Measurements from ENCODE around the gene TMEM95. TPM values are rescaled to one million over a fixed set of nuclear protein-coding genes. Genes with fewer than 3 reads are reported as not detected.
"Not testable (repeated sequence)": the region's sequence is repeated elsewhere in the genome, so short reads cannot be mapped to it uniquely, and the experiment has no call there.

Gene TMEM95
- total and polyA plus RNA-seq, 4 donors: not detected

GRCh38 chr17:7363311-7363710 is 8.4 kb downstream of the TMEM95 start:
- H3K4me3 ChIP-seq (ENCODE audit: low read depth in 1 of 3, low read length in 3 of 3): no peak overlapping the region
- H3K4me1 ChIP-seq (ENCODE audit: control insufficient read depth in 4 of 4, insufficient read depth in 4 of 4, low read length in 3 of 4): no peaks in the 10 kb centered on the region
- H3K36me3 ChIP-seq (ENCODE audit: control insufficient read depth in 4 of 4, insufficient read depth in 3 of 4, low read depth in 1 of 4, low read length in 3 of 4): no peaks in the 10 kb centered on the region
- H3K27me3 ChIP-seq (ENCODE audit: control insufficient read depth in 4 of 4, insufficient read depth in 4 of 4, low read length in 3 of 4): no peaks in the 10 kb centered on the region
- 97% methylated on average over 6 of the region's 6 CpGs for WGBS
- no peak overlapping the region for H3K9ac ChIP-seq (ENCODE audit: low read depth in 1 of 2, low read length in 2 of 2)
- H3K9me3 ChIP-seq (ENCODE audit: control insufficient read depth in 4 of 4, low read length in 3 of 4): no peaks in the 10 kb centered on the region
- TF ChIP-seq, protein P1, sequence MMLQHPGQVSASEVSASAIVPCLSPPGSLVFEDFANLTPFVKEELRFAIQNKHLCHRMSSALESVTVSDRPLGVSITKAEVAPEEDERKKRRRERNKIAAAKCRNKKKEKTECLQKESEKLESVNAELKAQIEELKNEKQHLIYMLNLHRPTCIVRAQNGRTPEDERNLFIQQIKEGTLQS (IDR thresholded peaks at IDR 0.05): no peak
- TF ChIP-seq HNF4G (IDR thresholded peaks at IDR 0.05): no peak
- no peak for TF ChIP-seq ZBTB33 (IDR thresholded peaks at IDR 0.05)
- DNase-seq (ENCODE audit: low spot score): no peak
- no peak overlapping the region for H3K27ac ChIP-seq (ENCODE audit: low read depth in 1 of 2, low read length in 2 of 2)

DNA sequence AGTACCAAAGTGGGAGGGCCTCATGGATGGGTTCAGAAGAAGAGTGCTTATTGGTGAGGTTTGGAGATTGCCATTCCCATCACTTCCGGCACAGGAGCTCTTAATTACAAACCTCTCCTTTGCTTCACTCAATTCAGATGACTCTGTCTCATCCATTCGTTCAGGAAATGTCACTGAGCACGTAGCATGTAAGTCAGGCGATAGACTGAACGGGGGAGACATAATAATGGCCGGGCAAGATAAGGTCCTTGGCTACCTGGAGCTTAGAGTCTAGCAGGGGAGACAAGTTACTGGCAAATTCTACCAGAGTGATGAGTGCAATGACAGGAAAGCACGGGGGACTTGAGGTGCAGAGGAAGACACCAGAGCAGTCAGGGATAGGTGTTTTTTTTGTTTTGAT is 11.0 kb downstream of the TMEM95 start:
- not testable (repeated sequence) for H3K9me3 ChIP-seq (ENCODE audit: control insufficient read depth in 4 of 4, low read length in 3 of 4); H3K27me3 ChIP-seq (ENCODE audit: control insufficient read depth in 4 of 4, insufficient read depth in 4 of 4, low read length in 3 of 4); H3K9ac ChIP-seq (ENCODE audit: low read depth in 1 of 2, low read length in 2 of 2); H3K4me3 ChIP-seq (ENCODE audit: low read depth in 1 of 3, low read length in 3 of 3); H3K27ac ChIP-seq (ENCODE audit: low read depth in 1 of 2, low read length in 2 of 2); DNase-seq (ENCODE audit: low spot score); H3K36me3 ChIP-seq (ENCODE audit: control insufficient read depth in 4 of 4, insufficient read depth in 3 of 4, low read depth in 1 of 4, low read length in 3 of 4); H3K4me1 ChIP-seq (ENCODE audit: control insufficient read depth in 4 of 4, insufficient read depth in 4 of 4, low read length in 3 of 4)
- 94% methylated on average over 6 of the region's 7 CpGs for WGBS

- H3K27ac ChIP-seq (ENCODE audit: low read depth in 1 of 2, low read length in 2 of 2): no peak overlapping the region
- WGBS: 83% methylated on average over 8 of the region's 8 CpGs
- H3K4me1 ChIP-seq (ENCODE audit: control insufficient read depth in 4 of 4, insufficient read depth in 4 of 4, low read length in 3 of 4): no peaks in the 10 kb centered on the region
- DNase-seq (ENCODE audit: low spot score): no peak
- no peak for TF ChIP-seq FOXA2 (IDR thresholded peaks at IDR 0.05)
- no peaks in the 10 kb centered on the region for H3K27me3 ChIP-seq (ENCODE audit: control insufficient read depth in 4 of 4, insufficient read depth in 4 of 4, low read length in 3 of 4)
- no peaks in the 10 kb centered on the region for H3K36me3 ChIP-seq (ENCODE audit: control insufficient read depth in 4 of 4, insufficient read depth in 3 of 4, low read depth in 1 of 4, low read length in 3 of 4)
- H3K4me3 ChIP-seq (ENCODE audit: low read depth in 1 of 3, low read length in 3 of 3): no peak overlapping the region
- no peaks in the 10 kb centered on the region for H3K9me3 ChIP-seq (ENCODE audit: control insufficient read depth in 4 of 4, low read length in 3 of 4)
- no peak overlapping the region for H3K9ac ChIP-seq (ENCODE audit: low read depth in 1 of 2, low read length in 2 of 2)
Observed at GRCh38 chr17:7367083-7367482, 12.1 kb downstream of the TMEM95 start.

- Histone ChIP-seq H3K4me3 (ENCODE audit: low read depth in 1 of 3, low read length in 3 of 3) (no peak overlapping the region), H3K4me1 (ENCODE audit: control insufficient read depth in 4 of 4, insufficient read depth in 4 of 4, low read length in 3 of 4) (no peaks in the 10 kb centered on the region), H3K9ac (ENCODE audit: low read depth in 1 of 2, low read length in 2 of 2) (no peak overlapping the region), H3K36me3 (ENCODE audit: control insufficient read depth in 4 of 4, insufficient read depth in 3 of 4, low read depth in 1 of 4, low read length in 3 of 4) (no peaks in the 10 kb centered on the region), H3K9me3 (ENCODE audit: control insufficient read depth in 4 of 4, low read length in 3 of 4) (no peaks in the 10 kb centered on the region), H3K27me3 (ENCODE audit: control insufficient read depth in 4 of 4, insufficient read depth in 4 of 4, low read length in 3 of 4) (no peaks in the 10 kb centered on the region), H3K27ac (ENCODE audit: low read depth in 1 of 2, low read length in 2 of 2) (no peak overlapping the region)
- no peak for DNase-seq (ENCODE audit: low spot score)
- TF ChIP-seq SP1 (IDR thresholded peaks at IDR 0.05): no peak
- WGBS: 82% methylated on average over 13 of the region's 13 CpGs
Observed at GRCh38 chr17:7367918-7368598, 13.1 kb downstream of the TMEM95 start.

DNA sequence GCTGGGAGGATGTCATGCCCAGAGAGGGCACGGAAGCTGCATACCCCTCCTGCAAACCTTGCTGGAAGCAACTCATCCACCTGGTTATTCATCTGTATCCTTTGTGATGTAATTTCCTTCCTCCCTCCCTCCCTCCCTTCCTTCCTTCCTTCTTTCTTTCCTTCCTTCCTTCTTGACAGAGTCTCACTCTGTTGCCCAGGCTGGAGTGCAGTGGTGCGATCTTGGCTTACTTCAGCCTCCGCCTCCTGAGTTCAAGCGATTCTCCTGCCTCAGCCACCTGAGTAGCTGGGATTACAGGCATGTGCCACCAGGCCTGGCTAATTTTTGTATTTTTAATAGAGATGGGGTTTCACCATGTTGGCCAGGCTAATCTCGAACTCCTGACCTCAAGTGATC is 13.6 kb downstream of the TMEM95 start:
- H3K4me1 ChIP-seq (ENCODE audit: control insufficient read depth in 4 of 4, insufficient read depth in 4 of 4, low read length in 3 of 4); H3K27ac ChIP-seq (ENCODE audit: low read depth in 1 of 2, low read length in 2 of 2): not testable (repeated sequence)
- WGBS: 90% methylated on average over 5 of the region's 5 CpGs

More for the DNA sequence above, 13.6 kb downstream of the TMEM95 start:
- H3K9ac ChIP-seq (ENCODE audit: low read depth in 1 of 2, low read length in 2 of 2); DNase-seq (ENCODE audit: low spot score); H3K9me3 ChIP-seq (ENCODE audit: control insufficient read depth in 4 of 4, low read length in 3 of 4); H3K4me3 ChIP-seq (ENCODE audit: low read depth in 1 of 3, low read length in 3 of 3); H3K36me3 ChIP-seq (ENCODE audit: control insufficient read depth in 4 of 4, insufficient read depth in 3 of 4, low read depth in 1 of 4, low read length in 3 of 4); H3K27me3 ChIP-seq (ENCODE audit: control insufficient read depth in 4 of 4, insufficient read depth in 4 of 4, low read length in 3 of 4): not testable (repeated sequence)
